K562 (cell line): Measurements from ENCODE around the gene GYPC. TPM values are rescaled to one million over a fixed set of nuclear protein-coding genes. Genes with fewer than 3 reads are reported as not detected.

ENCODE experiments used
- CBX1 ChIP-seq: sonication (generic); IDR thresholded peaks from 2 replicates; pipeline ENCODE4 v1.6.1; 2016; ENCODE audit warnings: antibody characterized with exemption, low read depth, mild to moderate bottlenecking
- CCNT2 ChIP-seq: IDR thresholded peaks from 2 replicates; pipeline ENCODE4 v1.6.1; 2011; ENCODE audit warnings: borderline replicate concordance, low read depth, mild to moderate bottlenecking, moderate library complexity, mixed read lengths, low read length; ENCODE audit not compliant: insufficient read length; ENCODE audit errors: extremely low read depth
- CREB1 ChIP-seq, 2 experiments: sonication (generic) in 1 of 2; formaldehyde crosslinking in 1 of 2; IDR thresholded peaks; 2 replicates each; pipeline versions ENCODE4 v1.6.1 to v1.8.0; 2012 to 2022; ENCODE audit warnings: inconsistent platforms in 1 of 2, mild to moderate bottlenecking in 1 of 2, missing genetic modification reagents in 1 of 2, moderate library complexity in 1 of 2
- E2F4 ChIP-seq: sonication (generic); formaldehyde crosslinking; IDR thresholded peaks from 2 replicates; pipeline ENCODE4 v1.8.0; 2022; ENCODE audit warnings: mild to moderate bottlenecking, low read depth, missing genetic modification reagents
- E2F6 ChIP-seq, 2 experiments: IDR thresholded peaks; 2 replicates each; pipeline ENCODE4 v1.6.1; 2011; ENCODE audit warnings: borderline replicate concordance in 1 of 2, control low read depth in 1 of 2, low read depth in 1 of 2, low read length in 1 of 2, mild to moderate bottlenecking in 1 of 2, mixed read lengths in 1 of 2, moderate library complexity in 1 of 2; ENCODE audit not compliant: insufficient read depth in 1 of 2, insufficient read length in 1 of 2, poor library complexity in 1 of 2, severe bottlenecking in 1 of 2; ENCODE audit errors: extremely low read depth in 1 of 2
- MAFF ChIP-seq: IDR thresholded peaks from 2 replicates; pipeline ENCODE4 v1.6.1; 2012; ENCODE audit warnings: low read length, improper control_type of control experiment
- POLR2AphosphoS5 ChIP-seq: IDR thresholded peaks from 2 replicates; pipeline ENCODE4 v1.6.1; 2011; ENCODE audit warnings: mild to moderate bottlenecking, low read depth, low read length, moderate library complexity; ENCODE audit not compliant: control insufficient read depth, insufficient read depth
- RAD21 ChIP-seq, 2 experiments: fragments of 250-450 bp in 1 of 2; fragments of 450-650 bp in 1 of 2; sonication (Bioruptor Pico) in 1 of 2; formaldehyde crosslinking in 1 of 2; IDR thresholded peaks in 1 of 2; conservative IDR thresholded peaks in 1 of 2; 2 replicates each; pipeline versions ENCODE4 v1.4.0 to v1.8.0; 2020 to 2022; ENCODE audit warnings: mild to moderate bottlenecking in 2 of 2, moderate library complexity in 1 of 2
- RFX5 ChIP-seq: IDR thresholded peaks from 2 replicates; pipeline ENCODE4 v1.6.1; 2011; ENCODE audit warnings: low read depth, mild to moderate bottlenecking, improper control_type of control experiment, low read length
- RREB1 ChIP-seq: fragments of 250-450 bp; sonication (Bioruptor Pico); IDR thresholded peaks from 2 replicates; pipeline ENCODE4 v1.4.0; 2020
- SIX5 ChIP-seq, 2 experiments: IDR thresholded peaks; 2 replicates each; pipeline ENCODE4 v1.6.1; 2011; ENCODE audit warnings: low read length in 2 of 2, borderline replicate concordance in 1 of 2, low read depth in 1 of 2, mild to moderate bottlenecking in 1 of 2, moderate library complexity in 1 of 2; ENCODE audit not compliant: insufficient read depth in 1 of 2
- SMAD1 ChIP-seq: fragments of 150-350 bp; IDR thresholded peaks from 2 replicates; pipeline ENCODE4 v1.6.1; 2014; ENCODE audit warnings: low read length, low read depth; ENCODE audit not compliant: partially characterized antibody
- SREBF2 ChIP-seq: sonication (generic); formaldehyde crosslinking; IDR thresholded peaks from 2 replicates; pipeline ENCODE4 v1.4.0; 2020; ENCODE audit warnings: mild to moderate bottlenecking, missing genetic modification reagents
- TRIM24 ChIP-seq, 2 experiments: fragments of 450-650 bp; IDR thresholded peaks; 2 replicates each; pipeline ENCODE4 v1.6.1; 2016
- ZNF175 ChIP-seq: fragments of 200-800 bp; sonication (Bioruptor generic); IDR thresholded peaks from 2 replicates; pipeline ENCODE4 v1.6.1; 2016; ENCODE audit warnings: low read depth, mild to moderate bottlenecking, missing genetic modification characterization, missing compliant biosample characterization
- ZNF384 ChIP-seq: IDR thresholded peaks from 2 replicates; pipeline ENCODE4 v1.6.1; 2012; ENCODE audit warnings: low read depth, low read length, improper control_type of control experiment
- ZNF511 ChIP-seq: sonication (generic); formaldehyde crosslinking; IDR thresholded peaks from 2 replicates; pipeline ENCODE4 v1.8.0; 2022; ENCODE audit warnings: mild to moderate bottlenecking, missing genetic modification reagents
- ZNF551 ChIP-seq: fragments of 250-450 bp; sonication (Bioruptor Pico); IDR thresholded peaks from 2 replicates; pipeline ENCODE4 v1.5.0; 2021; ENCODE audit warnings: mild to moderate bottlenecking, moderate library complexity
- polyA plus RNA-seq, 8 experiments: library from polyadenylated mRNA; depleted of rRNA in 4 of 8; stranded (reverse) in 5 of 8; unstranded in 3 of 8; fragments of >200 nt; fragmentation: Nextera tagmentation in 2 of 8; fragmentation: Illumina TruSeq in 1 of 8; extraction: Ambion mirVana in 2 of 8; extraction: Trizol in 1 of 8; gene quantifications; 2 replicates each; pipeline versions ENCODE4 v1.2.1 to v1.2.3, GENCODE V29; 2011 to 2014; ENCODE audit warnings: inconsistent platforms in 1 of 8, missing spikeins in 1 of 8
- total RNA-seq, 7 experiments: library from RNA; depleted of rRNA in 6 of 7; stranded (reverse); fragments of >200 nt in 6 of 7; fragmentation: Illumina TruSeq in 2 of 7; extraction: Trizol in 2 of 7; gene quantifications; 2 replicates each; pipeline versions ENCODE4 v1.2.1 to v1.2.3, GENCODE V29; 2011 to 2021; ENCODE audit warnings: low replicate concordance in 1 of 7

GYPC gene
- total and polyA plus RNA-seq, 9 of the 15 experiments (the other 6 are each of a cell fraction or from before 2014, with no cell fraction given) = 50.6 to 282 (median 194) TPM

GRCh38 chr2:126645211-126645618 lies 10.7 kb upstream of the GYPC start (continued):
- TF ChIP-seq RREB1 (CRISPR knock-in tag) (no peak), SMAD1 (no peak), CREB1 (IDR thresholded peaks at IDR 0.05) (peak; percentile 39; the same call in 1 of the 2 replicates), CREB1 (CRISPR knock-in tag; IDR thresholded peaks at IDR 0.05) (no peak), MAFF (no peak), RAD21 (CRISPR knock-in tag; conservative IDR thresholded peaks at IDR 0.05 in 1 of 2, IDR thresholded peaks at IDR 0.05 in 1 of 2) (peak in 1 of 2 experiments; percentile 32; a peak in 2 of 4 replicates), CBX1 (no peak), RFX5 (no peak), E2F4 (CRISPR knock-in tag) (no peak), CCNT2 (peak; percentile 51), ZNF175 (no peak), POLR2AphosphoS5 (peak; percentile 91), ZNF551 (CRISPR knock-in tag) (no peak), TRIM24 (IDR thresholded peaks at IDR 0.05) (peak; percentile 71 to 88; a peak in 3 of 4 replicates), SIX5 (IDR thresholded peaks at IDR 0.05; ENCODE audit: borderline replicate concordance in 1 of 2, insufficient read depth in 1 of 2, low read depth in 1 of 2, low read length in 2 of 2) (no peak), ZNF384 (no peak), E2F6 (IDR thresholded peaks at IDR 0.05; ENCODE audit: borderline replicate concordance in 1 of 2, extremely low read depth in 1 of 2, insufficient read depth in 1 of 2, insufficient read length in 1 of 2, low read depth in 1 of 2, low read length in 1 of 2, poor library complexity in 1 of 2, severe bottlenecking in 1 of 2) (no peak), SREBF2 (CRISPR knock-in tag) (no peak), ZNF511 (no peak)
